Uterus (tissue), 2 donors: Measurements from ENCODE around the gene NT5C2.
"Not testable (repeated sequence)": the region's sequence is repeated elsewhere in the genome, so short reads cannot be mapped to it uniquely, and the experiment has no call there.

ENCODE experiments used
- CTCF ChIP-seq, 4 experiments: fragments of 200-600 bp in 2 of 4; fragments of 450-650 bp in 2 of 4; sonication (generic) in 2 of 4; IDR thresholded peaks; one replicate each; pipeline ENCODE4 v1.5.1; 2016 to 2019; ENCODE audit warnings: antibody characterized with exemption in 4 of 4, mild to moderate bottlenecking in 2 of 4, moderate library complexity in 1 of 4
- POLR2A ChIP-seq, 2 donors: fragments of 450-650 bp; IDR thresholded peaks; one replicate each; pipeline ENCODE4 v1.6.1; 2016; ENCODE audit warnings: antibody characterized with exemption in 2 of 2, mild to moderate bottlenecking in 1 of 2, moderate library complexity in 1 of 2

DNA sequence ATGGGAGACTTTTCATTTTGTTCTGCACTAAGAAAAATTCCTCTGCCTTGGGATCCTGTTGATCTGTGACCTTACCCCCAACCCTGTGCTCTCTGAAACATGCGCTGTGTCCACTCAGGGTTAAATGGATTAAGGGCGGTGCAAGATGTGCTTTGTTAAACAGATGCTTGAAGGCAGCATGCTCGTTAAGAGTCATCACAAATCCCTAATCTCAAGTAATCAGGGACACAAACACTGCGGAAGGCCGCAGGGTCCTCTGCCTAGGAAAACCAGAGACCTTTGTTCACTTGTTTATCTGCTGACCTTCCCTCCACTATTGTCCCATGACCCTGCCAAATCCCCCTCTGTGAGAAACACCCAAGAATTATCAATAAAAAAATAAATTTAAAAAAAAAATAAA is 62.9 kb downstream of the NT5C2 start:
- TF ChIP-seq CTCF, POLR2A (IDR thresholded peaks at IDR 0.05): not testable (repeated sequence)
